K562 (cell line): ENCODE measurements around the gene SLC5A6. TPM values are rescaled to one million over a fixed set of nuclear protein-coding genes. Genes with fewer than 3 reads are reported as not detected.

Experiments used
- ATAC-seq: fragments of 200-7000 bp; cut with Tn5 transposase; 3 replicates; pipeline ENCODE4 v1.9.1; 2020; ENCODE audit warnings: moderate library complexity
- BruUV-seq: library from RNA; stranded (reverse); fragments of 400-500 nt; replicated peaks from 2 replicates; lab custom pipeline; 2021; lab: Mats Ljungman, UMichigan
- CTCF ChIA-PET: fragments of 300-600 bp; formaldehyde crosslinking; extraction: SDS; loops from one replicate; lab custom pipeline; 2021; ENCODE audit warnings: low intra/inter-chr PET ratio; lab: Yijun Ruan, JAX
- POLR2A ChIA-PET: fragments of 300-600, 350-650 bp; sonication (Branson Sonifier 250); formaldehyde crosslinking; extraction: SDS; loops from one replicate; lab custom pipeline; 2021; ENCODE audit warnings: antibody characterized with exemption, inconsistent platforms; lab: Yijun Ruan, JAX
- DNase-seq, 4 experiments: peaks; one replicate each; pipeline versions ENCODE4 v3.0.0 to v3.0.0-alpha.2; 2011 to 2018; ENCODE audit warnings: low spot score in 3 of 4, mixed read lengths in 3 of 4; ENCODE audit errors: extremely low read depth in 1 of 4
- FAIRE-seq: peaks from 2 replicates; lab custom pipeline; 2011; peaks lifted over from hg19 to GRCh38; lab: Jason Lieb, UNC
- H2AFZ ChIP-seq: 2 replicates; pipeline ENCODE4 v1.6.0; 2011; ENCODE audit warnings: low read depth, low read length, control low read depth, inconsistent platforms
- H3K27ac ChIP-seq: fragments of 200-600 bp; 3 replicates; pipeline ENCODE4 v1.8.0; 2011; ENCODE audit warnings: low read depth, mild to moderate bottlenecking, control low read depth, inconsistent platforms, low read length, moderate library complexity, mixed read lengths; ENCODE audit errors: extremely low read depth
- H3K27me3 ChIP-seq, 2 experiments: fragments of 300-600 bp in 1 of 2; 2 replicates in 1 of 2; 3 replicates in 1 of 2; pipeline versions ENCODE4 v1.6.0 to v1.8.0; 2011; ENCODE audit warnings: inconsistent platforms in 2 of 2, low read length in 2 of 2, mild to moderate bottlenecking in 1 of 2, mixed read lengths in 1 of 2, moderate library complexity in 1 of 2; ENCODE audit not compliant: control insufficient read depth in 2 of 2, insufficient read depth in 2 of 2
- H3K36me3 ChIP-seq: fragments of 300-600 bp; 3 replicates; pipeline ENCODE4 v1.8.0; 2011; ENCODE audit warnings: mild to moderate bottlenecking, low read length, inconsistent platforms; ENCODE audit not compliant: control insufficient read depth, insufficient read depth
- H3K4me1 ChIP-seq, 2 experiments: fragments of 200-600 bp in 1 of 2; replicated peaks in 1 of 2; 2 replicates in 1 of 2; 3 replicates in 1 of 2; pipeline versions ENCODE4 v1.5.1 to v1.8.0; 2011; ENCODE audit warnings: inconsistent platforms in 2 of 2, low read length in 2 of 2, mild to moderate bottlenecking in 1 of 2, mixed read lengths in 1 of 2, moderate library complexity in 1 of 2; ENCODE audit not compliant: control insufficient read depth in 2 of 2, insufficient read depth in 2 of 2
- H3K4me2 ChIP-seq: 2 replicates; pipeline ENCODE4 v1.6.1; 2011; ENCODE audit warnings: low read length, control low read depth, inconsistent platforms, mixed read lengths; ENCODE audit not compliant: insufficient read depth
- H3K4me3 ChIP-seq: fragments of 200-600 bp; sonication (generic), shearing (Covaris generic); 2 replicates; pipeline ENCODE4 v1.5.1; 2016; ENCODE audit warnings: control low read depth, inconsistent platforms
- H3K79me2 ChIP-seq: fragments of 200-600 bp; 3 replicates; pipeline ENCODE4 v1.8.0; 2011; ENCODE audit warnings: low read length, inconsistent platforms; ENCODE audit not compliant: control insufficient read depth, insufficient read depth
- H3K9ac ChIP-seq, 2 experiments: 2 replicates each; pipeline versions ENCODE4 v1.6.0 to v1.6.1; 2011; ENCODE audit warnings: low read depth in 2 of 2, low read length in 2 of 2, control low read depth in 1 of 2, inconsistent platforms in 1 of 2, mild to moderate bottlenecking in 1 of 2, mixed read lengths in 1 of 2; ENCODE audit not compliant: insufficient read depth in 1 of 2
- H3K9me1 ChIP-seq: one replicate; pipeline ENCODE4 v1.6.0; 2011; ENCODE audit warnings: inconsistent platforms, mild to moderate bottlenecking, low read length, moderate library complexity; ENCODE audit not compliant: control insufficient read depth, insufficient read depth
- H3K9me3 ChIP-seq: replicated peaks from 2 replicates; pipeline ENCODE4 v1.5.1; 2011; ENCODE audit warnings: low read depth, low read length, inconsistent platforms; ENCODE audit not compliant: control insufficient read depth, insufficient read depth
- H4K20me1 ChIP-seq: replicated peaks from 2 replicates; pipeline ENCODE4 v1.6.1; 2011; ENCODE audit warnings: low read length, inconsistent platforms, mixed read lengths; ENCODE audit not compliant: control insufficient read depth, insufficient read depth
- CBX3 ChIP-seq, 2 experiments: IDR thresholded peaks; 1 replicate in 1 of 2; 2 replicates in 1 of 2; pipeline ENCODE4 v1.6.1; 2012; ENCODE audit warnings: inconsistent platforms in 2 of 2, low read length in 2 of 2, borderline replicate concordance in 1 of 2, control low read depth in 1 of 2
- HNRNPL ChIP-seq: fragments of 200-400 bp; formaldehyde crosslinking; IDR thresholded peaks from 2 replicates; pipeline ENCODE4 v1.6.1; 2017; ENCODE audit warnings: low read depth, mild to moderate bottlenecking, low read length
- L3MBTL2 ChIP-seq: fragments of 450-650 bp; IDR thresholded peaks from 2 replicates; pipeline ENCODE4 v1.6.1; 2016; ENCODE audit warnings: mild to moderate bottlenecking, moderate library complexity
- MYNN ChIP-seq, 2 experiments: sonication (generic); formaldehyde crosslinking in 1 of 2; IDR thresholded peaks; 2 replicates each; pipeline versions ENCODE4 v1.5.0 to v1.6.1; 2016 to 2020; ENCODE audit warnings: antibody characterized with exemption in 1 of 2, missing genetic modification reagents in 1 of 2
- NCOR1 ChIP-seq: fragments of 450-650 bp; IDR thresholded peaks from 2 replicates; pipeline ENCODE4 v1.6.1; 2016; ENCODE audit warnings: mild to moderate bottlenecking, moderate library complexity
- NR4A1 ChIP-seq, 2 experiments: fragments of 250-450 bp in 1 of 2; fragments of 450-650 bp in 1 of 2; sonication (Bioruptor Pico) in 1 of 2; IDR thresholded peaks; 2 replicates each; pipeline versions ENCODE4 v1.4.0 to v1.6.1; 2016 to 2020; ENCODE audit warnings: mild to moderate bottlenecking in 2 of 2, missing compliant biosample characterization in 1 of 2, missing genetic modification characterization in 1 of 2, moderate library complexity in 1 of 2
- OTX1 ChIP-seq: fragments of 450-650 bp; formaldehyde crosslinking; IDR thresholded peaks from 2 replicates; pipeline ENCODE4 v1.4.0; 2022; ENCODE audit warnings: mild to moderate bottlenecking
- RBM17 ChIP-seq: fragments of 200-400 bp; formaldehyde crosslinking; IDR thresholded peaks from 2 replicates; pipeline ENCODE4 v1.6.1; 2017; ENCODE audit warnings: low read depth, mild to moderate bottlenecking, low read length, borderline replicate concordance
- SIN3B ChIP-seq: fragments of 450-650 bp; IDR thresholded peaks from 2 replicates; pipeline ENCODE4 v1.6.1; 2017; ENCODE audit warnings: low read depth, mild to moderate bottlenecking, moderate library complexity
- SMAD2 ChIP-seq: fragments of 150-350 bp; IDR thresholded peaks from 2 replicates; pipeline ENCODE4 v1.6.1; 2014; ENCODE audit warnings: low read depth, mild to moderate bottlenecking, low read length
- XRCC5 ChIP-seq: fragments of 200-400 bp; formaldehyde crosslinking; IDR thresholded peaks from 2 replicates; pipeline ENCODE4 v1.6.1; 2017; ENCODE audit warnings: low read depth, mild to moderate bottlenecking, low read length
- ZNF121 ChIP-seq: sonication (generic); formaldehyde crosslinking; conservative IDR thresholded peaks from 2 replicates; pipeline ENCODE4 v1.8.0; 2022; ENCODE audit warnings: missing genetic modification reagents
- ZNF311 ChIP-seq: fragments of 250-450 bp; sonication (Bioruptor Pico); IDR thresholded peaks from 2 replicates; pipeline ENCODE4 v1.4.0; 2020; ENCODE audit warnings: mild to moderate bottlenecking, moderate library complexity
- ZNF76 ChIP-seq: fragments of 250-450 bp; sonication (Bioruptor Pico); IDR thresholded peaks from 2 replicates; pipeline ENCODE4 v1.4.0; 2020; ENCODE audit warnings: mild to moderate bottlenecking, moderate library complexity, borderline replicate concordance
- WGBS: fragments of 100-300 bp; shearing (Covaris generic); methylation state at CpG from one replicate; pipeline ENCODE4 v1.1.6; 2016; ENCODE audit warnings: low coverage, mixed read lengths; ENCODE audit not compliant: insufficient coverage; ENCODE audit errors: missing lambda C conversion rate; 5-methylcytosine and 5-hydroxymethylcytosine counted together
- in situ Hi-C: fragments of 300-500 bp; cut with MboI; formaldehyde crosslinking; loops from 4 replicates; pipeline ENCODE4 v1.15.0; 2018; ENCODE audit warnings: inconsistent platforms, mixed read lengths
- intact Hi-C: fragments of 100-400 bp; cut with micrococcal nuclease; formaldehyde crosslinking; loops from 2 replicates; pipeline ENCODE4 v1.14.2; 2022
- polyA plus RNA-seq, 8 experiments: library from polyadenylated mRNA; depleted of rRNA in 4 of 8; stranded (reverse) in 5 of 8; unstranded in 3 of 8; fragments of >200 nt; fragmentation: Nextera tagmentation in 2 of 8; fragmentation: Illumina TruSeq in 1 of 8; extraction: Ambion mirVana in 2 of 8; extraction: Trizol in 1 of 8; gene quantifications; 2 replicates each; pipeline versions ENCODE4 v1.2.1 to v1.2.3, GENCODE V29; 2011 to 2014; ENCODE audit warnings: inconsistent platforms in 1 of 8, missing spikeins in 1 of 8
- total RNA-seq, 7 experiments: library from RNA; depleted of rRNA in 6 of 7; stranded (reverse); fragments of >200 nt in 6 of 7; fragmentation: Illumina TruSeq in 2 of 7; extraction: Trizol in 2 of 7; gene quantifications; 2 replicates each; pipeline versions ENCODE4 v1.2.1 to v1.2.3, GENCODE V29; 2011 to 2021; ENCODE audit warnings: low replicate concordance in 1 of 7
- TF ChIP-seq, protein P1 (sequence below): sonication (generic); formaldehyde crosslinking; IDR thresholded peaks from 2 replicates; pipeline ENCODE4 v1.8.0; 2022; ENCODE audit warnings: missing genetic modification reagents, mild to moderate bottlenecking, moderate library complexity, borderline replicate concordance
- TF ChIP-seq, protein P2 (sequence below), 2 experiments: fragments of 450-650 bp in 1 of 2; sonication (generic) in 1 of 2; formaldehyde crosslinking; conservative IDR thresholded peaks; 2 replicates each; pipeline versions ENCODE4 v1.4.0 to v1.8.1; 2020 to 2022; ENCODE audit warnings: mild to moderate bottlenecking in 1 of 2, missing genetic modification reagents in 1 of 2
- TF ChIP-seq, protein P3 (sequence below): fragments of 250-450 bp; sonication (Bioruptor Pico); IDR thresholded peaks from 2 replicates; pipeline ENCODE4 v1.4.0; 2020; ENCODE audit warnings: mild to moderate bottlenecking, moderate library complexity, borderline replicate concordance

The SLC5A6 gene
- total and polyA plus RNA-seq, 9 of the 15 experiments (the other 6 are each of a cell fraction or from before 2014, with no cell fraction given), result 32.6 to 137 (median 107) TPM

DNA sequence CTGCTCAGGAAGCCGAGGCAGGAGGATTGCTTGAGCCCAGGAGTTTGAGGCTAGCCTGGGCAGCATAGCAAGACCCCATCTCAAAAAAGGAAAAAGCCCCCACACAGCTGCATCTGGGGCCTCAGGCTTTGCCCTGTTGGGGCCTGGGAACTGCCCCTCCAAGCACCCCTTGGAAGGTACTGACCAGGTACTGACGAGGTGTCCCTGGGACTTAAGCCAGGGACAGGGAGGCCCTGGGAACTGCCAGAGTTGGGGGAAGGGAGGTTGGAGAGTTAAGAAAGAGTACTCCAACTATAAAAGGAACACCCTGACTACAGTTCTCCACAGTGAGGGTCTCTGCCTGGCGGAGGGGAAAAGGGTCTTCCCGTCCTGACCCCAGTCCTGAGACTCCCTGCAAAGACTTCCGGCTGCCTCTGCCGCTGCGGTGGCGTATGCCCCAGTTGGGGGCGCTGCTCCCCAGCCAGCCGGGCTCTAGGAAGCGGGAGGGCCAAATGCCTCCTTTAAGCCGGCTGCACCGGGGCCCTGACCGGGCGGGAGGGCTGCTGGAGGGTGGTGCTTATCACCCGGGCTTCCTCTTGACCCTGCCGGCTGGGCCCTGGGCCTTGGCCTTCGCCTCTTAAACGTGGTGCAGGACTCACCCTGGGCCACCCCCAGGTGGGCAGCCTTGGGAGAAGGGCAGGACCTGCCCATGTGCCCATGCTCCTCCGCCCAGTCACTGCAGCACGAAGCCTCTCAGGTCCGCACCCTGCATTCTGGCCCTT, 38.0 kb upstream of the SLC5A6 start:
- no TSS peak for BruUV-seq
- Histone ChIP-seq H3K9me1 (no peaks in the 10 kb centered on the region), H3K36me3 (no peaks in the 10 kb centered on the region), H3K4me2 (peak overlapping the region; percentile 48), H3K9me3 (no peaks in the 10 kb centered on the region), H3K27ac (peak overlapping the region; percentile 56; the same call in 2 of the 3 replicates), H3K27me3 (no peaks in the 10 kb centered on the region), H3K79me2 (no peaks in the 10 kb centered on the region), H4K20me1 (no peaks in the 10 kb centered on the region; the same call in 1 of the 2 replicates), H3K4me3 (no peak overlapping the region), H3K9ac (peak overlapping the region; percentile 39 to 87; a peak in 3 of 4 replicates), H3K4me1 (peaks cover 9 to 23% of the 10 kb centered on the region in 2 experiments), H2AFZ (peak overlapping the region; percentile 95)
- FAIRE-seq (peak; percentile 74), DNase-seq (peak; percentile 84 to 91 (median 88)), ATAC-seq (peak; percentile 96)
- POLR2A ChIA-PET, result interaction anchor here (1.3 to 1.9 kb wide), 2 partner anchors 14 to 33 kb away, joined by 3 to 4 read pairs; no protein-coding TSS in a partner anchor
- 17% methylated on average over 19 of the region's 22 CpGs for WGBS
- intact Hi-C loops (loop anchor here (1.0 kb wide), 2 partner anchors 30 to 53 kb away; no protein-coding TSS in a partner anchor), in situ Hi-C loops (no loop called here)
- CTCF ChIA-PET, result interaction anchor here (0.6 to 2.2 kb wide), 4 partner anchors 26 to 54 kb away, joined by 4 to 23 read pairs (median 11); no protein-coding TSS in a partner anchor
- TF ChIP-seq SIN3B (no peak), MYNN (IDR thresholded peaks at IDR 0.05) (no peak), MYNN (CRISPR knock-in tag; IDR thresholded peaks at IDR 0.05) (no peak), ZNF311 (no peak), NR4A1 (CRISPR knock-in tag; IDR thresholded peaks at IDR 0.05) (no peak), NR4A1 (tag; IDR thresholded peaks at IDR 0.05) (no peak), ZNF76 (CRISPR knock-in tag) (no peak), SMAD2 (no peak), NCOR1 (no peak), L3MBTL2 (peak; percentile 75; the same call in 1 of the 2 replicates), OTX1 (CRISPR knock-in tag) (no peak), RBM17 (no peak), XRCC5 (peak; percentile 87; the same call in 1 of the 2 replicates), HNRNPL (no peak), CBX3 (IDR thresholded peaks at IDR 0.05; ENCODE audit: borderline replicate concordance in 1 of 2, low read length in 2 of 2) (no peak), ZNF121 (peak; percentile 98)
- TF ChIP-seq, protein P1, sequence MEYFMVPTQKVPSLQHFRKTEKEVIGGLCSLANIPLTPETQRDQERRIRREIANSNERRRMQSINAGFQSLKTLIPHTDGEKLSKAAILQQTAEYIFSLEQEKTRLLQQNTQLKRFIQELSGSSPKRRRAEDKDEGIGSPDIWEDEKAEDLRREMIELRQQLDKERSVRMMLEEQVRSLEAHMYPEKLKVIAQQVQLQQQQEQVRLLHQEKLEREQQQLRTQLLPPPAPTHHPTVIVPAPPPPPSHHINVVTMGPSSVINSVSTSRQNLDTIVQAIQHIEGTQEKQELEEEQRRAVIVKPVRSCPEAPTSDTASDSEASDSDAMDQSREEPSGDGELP, result peak; percentile 88
- TF ChIP-seq, protein P2, sequence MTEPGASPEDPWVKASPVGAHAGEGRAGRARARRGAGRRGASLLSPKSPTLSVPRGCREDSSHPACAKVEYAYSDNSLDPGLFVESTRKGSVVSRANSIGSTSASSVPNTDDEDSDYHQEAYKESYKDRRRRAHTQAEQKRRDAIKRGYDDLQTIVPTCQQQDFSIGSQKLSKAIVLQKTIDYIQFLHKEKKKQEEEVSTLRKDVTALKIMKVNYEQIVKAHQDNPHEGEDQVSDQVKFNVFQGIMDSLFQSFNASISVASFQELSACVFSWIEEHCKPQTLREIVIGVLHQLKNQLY (CRISPR knock-in tag; conservative IDR thresholded peaks at IDR 0.05), result no peak
- TF ChIP-seq, protein P3, sequence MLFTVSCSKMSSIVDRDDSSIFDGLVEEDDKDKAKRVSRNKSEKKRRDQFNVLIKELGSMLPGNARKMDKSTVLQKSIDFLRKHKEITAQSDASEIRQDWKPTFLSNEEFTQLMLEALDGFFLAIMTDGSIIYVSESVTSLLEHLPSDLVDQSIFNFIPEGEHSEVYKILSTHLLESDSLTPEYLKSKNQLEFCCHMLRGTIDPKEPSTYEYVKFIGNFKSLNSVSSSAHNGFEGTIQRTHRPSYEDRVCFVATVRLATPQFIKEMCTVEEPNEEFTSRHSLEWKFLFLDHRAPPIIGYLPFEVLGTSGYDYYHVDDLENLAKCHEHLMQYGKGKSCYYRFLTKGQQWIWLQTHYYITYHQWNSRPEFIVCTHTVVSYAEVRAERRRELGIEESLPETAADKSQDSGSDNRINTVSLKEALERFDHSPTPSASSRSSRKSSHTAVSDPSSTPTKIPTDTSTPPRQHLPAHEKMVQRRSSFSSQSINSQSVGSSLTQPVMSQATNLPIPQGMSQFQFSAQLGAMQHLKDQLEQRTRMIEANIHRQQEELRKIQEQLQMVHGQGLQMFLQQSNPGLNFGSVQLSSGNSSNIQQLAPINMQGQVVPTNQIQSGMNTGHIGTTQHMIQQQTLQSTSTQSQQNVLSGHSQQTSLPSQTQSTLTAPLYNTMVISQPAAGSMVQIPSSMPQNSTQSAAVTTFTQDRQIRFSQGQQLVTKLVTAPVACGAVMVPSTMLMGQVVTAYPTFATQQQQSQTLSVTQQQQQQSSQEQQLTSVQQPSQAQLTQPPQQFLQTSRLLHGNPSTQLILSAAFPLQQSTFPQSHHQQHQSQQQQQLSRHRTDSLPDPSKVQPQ (CRISPR knock-in tag), result no peak
